H1 (cell line): Measurements from ENCODE around the gene WWC1. TPM values are rescaled to one million over a fixed set of nuclear protein-coding genes. Genes with fewer than 3 reads are reported as not detected.

Source experiments
- SRF ChIP-seq: IDR thresholded peaks from 2 replicates; pipeline ENCODE4 v1.6.1; 2011; ENCODE audit warnings: mild to moderate bottlenecking, low read depth, low read length, moderate library complexity
- polyA plus RNA-seq, 7 experiments: library from polyadenylated mRNA; depleted of rRNA in 3 of 7; stranded (reverse) in 5 of 7; unstranded in 2 of 7; fragments of >200 nt in 5 of 7; fragments of 200-250 nt in 2 of 7; gene quantifications; 1 replicate in 5 of 7; 2 replicates in 1 of 7; 4 replicates in 1 of 7; pipeline versions ENCODE4 v1.2.1 to v1.2.3, GENCODE V29; 2011 to 2013; ENCODE audit warnings: missing spikeins in 2 of 7, mixed read lengths in 2 of 7
- total RNA-seq: library from RNA; stranded (reverse); fragmentation: NEBNext Ultra II Directional; extraction: Animal tissue kit (Norgen Biotek cat#: 25700); gene quantifications from 2 replicates; pipeline ENCODE4 v1.2.1, GENCODE V29; 2021

WWC1 gene
- total and polyA plus RNA-seq, 2 of the 8 experiments (the other 6 are each of a cell fraction or from before 2014, with no cell fraction given), result 16.4 to 41.1 TPM

GRCh38 chr5:168320805-168321204, 29.4 kb downstream of the WWC1 start (continued):
- TF ChIP-seq SRF, result no peak
